GM12878 (cell line): ENCODE measurements around the gene SPOCK1. TPM values are rescaled to one million over a fixed set of nuclear protein-coding genes. Genes with fewer than 3 reads are reported as not detected.

ENCODE experiments used
- ATAC-seq: fragments of 200-7000 bp; cut with Tn5 transposase; 3 replicates; pipeline ENCODE4 v1.9.1; 2020; ENCODE audit warnings: mild to moderate bottlenecking, moderate library complexity
- BruUV-seq: library from RNA; stranded (reverse); fragments of 400-500 nt; replicated peaks from 2 replicates; lab custom pipeline; 2021; lab: Mats Ljungman, UMichigan
- CTCF ChIA-PET: fragments of 300-600 bp; sonication (Branson Sonifier 250); formaldehyde crosslinking; extraction: SDS; loops from one replicate; lab custom pipeline; 2021; ENCODE audit warnings: inconsistent platforms; lab: Yijun Ruan, JAX
- POLR2A ChIA-PET: fragments of 350-600 bp; formaldehyde crosslinking; extraction: SDS; loops from one replicate; lab custom pipeline; 2021; ENCODE audit warnings: inconsistent platforms; lab: Charles Lee
- RAD21 ChIA-PET: fragments of 300-600 bp; sonication (Branson Sonifier 250); formaldehyde crosslinking; loops from one replicate; lab custom pipeline; 2023; ENCODE audit warnings: antibody characterized with exemption; ENCODE audit not compliant: unreplicated experiment; lab: Charles Lee
- SMC1A ChIA-PET: fragments of 300-600 bp; sonication (Branson Sonifier 250); formaldehyde crosslinking; loops from one replicate; lab custom pipeline; 2023; ENCODE audit not compliant: unreplicated experiment, uncharacterized antibody; lab: Charles Lee
- DNase-seq: peaks from one replicate; pipeline ENCODE4 v3.0.0-alpha.2; 2011; ENCODE audit warnings: low read depth, low spot score
- FAIRE-seq: peaks from 3 replicates; lab custom pipeline; 2011; peaks lifted over from hg19 to GRCh38; lab: Jason Lieb, UNC
- H2AFZ ChIP-seq: 2 replicates; pipeline ENCODE4 v1.6.0; 2011; ENCODE audit warnings: low read depth, low read length, control low read depth; ENCODE audit not compliant: control insufficient read depth
- H3K27ac ChIP-seq: 2 replicates; pipeline ENCODE4 v1.5.1; 2011; ENCODE audit warnings: control low read depth; ENCODE audit not compliant: control insufficient read depth, insufficient read depth
- H3K27me3 ChIP-seq, 2 experiments: replicated peaks in 1 of 2; 2 replicates each; pipeline versions ENCODE4 v1.6.0 to v1.6.1; 2011; ENCODE audit warnings: low read length in 1 of 2; ENCODE audit not compliant: control insufficient read depth in 2 of 2, insufficient read depth in 2 of 2
- H3K36me3 ChIP-seq, 2 experiments: 2 replicates each; pipeline ENCODE4 v1.5.1; 2011; ENCODE audit warnings: low read length in 1 of 2; ENCODE audit not compliant: control insufficient read depth in 2 of 2, insufficient read depth in 2 of 2
- H3K4me1 ChIP-seq: 2 replicates; pipeline ENCODE4 v1.6.1; 2011; ENCODE audit warnings: mild to moderate bottlenecking, low read length, moderate library complexity, mixed read lengths; ENCODE audit not compliant: control insufficient read depth, insufficient read depth
- H3K4me2 ChIP-seq: 2 replicates; pipeline ENCODE4 v1.6.0; 2011; ENCODE audit warnings: control low read depth; ENCODE audit not compliant: control insufficient read depth, insufficient read depth
- H3K4me3 ChIP-seq: fragments of 200-600 bp; sonication (generic); 2 replicates; pipeline ENCODE4 v1.5.1; 2016
- H3K79me2 ChIP-seq: 2 replicates; pipeline ENCODE4 v1.6.0; 2011; ENCODE audit warnings: low read length; ENCODE audit not compliant: control insufficient read depth, insufficient read depth
- H3K9ac ChIP-seq: 2 replicates; pipeline ENCODE4 v1.8.0; 2011; ENCODE audit warnings: low read length, control low read depth, mixed read lengths; ENCODE audit not compliant: control insufficient read depth, insufficient read depth
- H3K9me3 ChIP-seq: replicated peaks from 3 replicates; pipeline ENCODE4 v1.5.1; 2011; ENCODE audit warnings: mild to moderate bottlenecking, low read length; ENCODE audit not compliant: control insufficient read depth, insufficient read depth
- H4K20me1 ChIP-seq: 2 replicates; pipeline ENCODE4 v1.6.0; 2011; ENCODE audit not compliant: control insufficient read depth, insufficient read depth
- BCL3 ChIP-seq: IDR thresholded peaks from 2 replicates; pipeline ENCODE4 v1.6.1; 2011; ENCODE audit warnings: borderline replicate concordance, low read depth, mild to moderate bottlenecking, moderate library complexity, low read length; ENCODE audit not compliant: insufficient read depth, poor library complexity, severe bottlenecking
- CBX3 ChIP-seq: fragments of 200-600 bp; sonication (generic); IDR thresholded peaks from 2 replicates; pipeline ENCODE4 v1.6.1; 2016; ENCODE audit warnings: low read depth, borderline replicate concordance
- CEBPZ ChIP-seq: fragments of 150-350 bp; IDR thresholded peaks from 2 replicates; pipeline ENCODE4 v1.6.1; 2016; ENCODE audit warnings: low read depth, low read length
- E4F1 ChIP-seq: fragments of 450-650 bp; IDR thresholded peaks from 2 replicates; pipeline ENCODE4 v1.6.1; 2018; ENCODE audit warnings: borderline replicate concordance, mild to moderate bottlenecking; ENCODE audit not compliant: partially characterized antibody
- ELK1 ChIP-seq: IDR thresholded peaks from 2 replicates; pipeline ENCODE4 v1.6.1; 2012; ENCODE audit warnings: low read depth, low read length, improper control_type of control experiment
- HDAC6 ChIP-seq: fragments of 200-600 bp; sonication (generic); IDR thresholded peaks from one replicate; pipeline ENCODE4 v1.8.0; 2017; ENCODE audit warnings: antibody characterized with exemption; ENCODE audit not compliant: unreplicated experiment
- MYB ChIP-seq: fragments of 150-350 bp; IDR thresholded peaks from 2 replicates; pipeline ENCODE4 v1.6.1; 2014; ENCODE audit warnings: mild to moderate bottlenecking, low read depth, low read length, borderline replicate concordance
- POLR2A ChIP-seq: IDR thresholded peaks from 2 replicates; pipeline ENCODE4 v1.6.1; 2011; ENCODE audit warnings: low read depth, mild to moderate bottlenecking, low read length
- POLR2AphosphoS2 ChIP-seq: IDR thresholded peaks from 2 replicates; pipeline ENCODE4 v1.6.1; 2011; ENCODE audit warnings: low read depth, mild to moderate bottlenecking, low read length, improper control_type of control experiment, moderate library complexity
- SIN3A ChIP-seq: IDR thresholded peaks from 2 replicates; pipeline ENCODE4 v1.6.1; 2012; ENCODE audit warnings: low read depth, low read length, improper control_type of control experiment
- STAT1 ChIP-seq: fragments of 450-650 bp; conservative IDR thresholded peaks from 2 replicates; pipeline ENCODE4 v1.6.1; 2014; ENCODE audit warnings: antibody characterized with exemption, mild to moderate bottlenecking
- TCF3 ChIP-seq: IDR thresholded peaks from 2 replicates; pipeline ENCODE4 v1.6.1; 2012; ENCODE audit warnings: low read depth, mild to moderate bottlenecking, low read length, borderline replicate concordance; ENCODE audit not compliant: insufficient read depth
- USF1 ChIP-seq: IDR thresholded peaks from 2 replicates; pipeline ENCODE4 v1.6.1; 2011; ENCODE audit warnings: borderline replicate concordance, low read depth, mild to moderate bottlenecking, moderate library complexity, mixed read lengths, low read length; ENCODE audit not compliant: insufficient read depth; ENCODE audit errors: extremely low read length
- ZNF217 ChIP-seq: fragments of 450-650 bp; IDR thresholded peaks from 2 replicates; pipeline ENCODE4 v1.6.1; 2017; ENCODE audit warnings: antibody characterized with exemption, mild to moderate bottlenecking
- WGBS: methylation state at CpG from one replicate; pipeline ENCODE4 v1.1.6; 2016; ENCODE audit warnings: low lambda C conversion rate; ENCODE audit not compliant: insufficient replicate concordance, insufficient coverage; ENCODE audit errors: missing lambda C conversion rate; 5-methylcytosine and 5-hydroxymethylcytosine counted together
- in situ Hi-C: fragments of 300-500 bp; cut with MboI; formaldehyde crosslinking; loops from 9 replicates; pipeline ENCODE4 v1.14.3; 2018; ENCODE audit warnings: mixed read lengths
- intact Hi-C: fragments of 100-400 bp; cut with micrococcal nuclease; formaldehyde crosslinking; loops from one replicate; pipeline ENCODE4 v1.14.2; 2022; ENCODE audit not compliant: unreplicated experiment
- polyA plus RNA-seq, 11 experiments: library from polyadenylated mRNA; depleted of rRNA in 4 of 11; unstranded in 6 of 11; stranded (reverse) in 5 of 11; fragments of >200 nt; fragmentation: Nextera tagmentation in 4 of 11; fragmentation: Illumina TruSeq in 1 of 11; extraction: Ambion mirVana in 4 of 11; extraction: Trizol in 1 of 11; gene quantifications; 1 replicate in 1 of 11; 2 replicates in 10 of 11; pipeline versions ENCODE4 v1.2.1 to v1.2.3, GENCODE V29; 2011 to 2016; ENCODE audit warnings: inconsistent platforms in 2 of 11, missing spikeins in 2 of 11, low read depth in 1 of 11
- total RNA-seq, 4 experiments: library from RNA; depleted of rRNA in 3 of 4; stranded (reverse); fragments of >200 nt in 3 of 4; fragmentation: Illumina TruSeq in 1 of 4; extraction: Trizol in 1 of 4; gene quantifications; 2 replicates each; pipeline versions ENCODE4 v1.2.1 to v1.2.3, GENCODE V29; 2013 to 2021

SPOCK1 gene
- total and polyA plus RNA-seq, 10 of the 15 experiments (the other 5 are each of a cell fraction or from before 2014, with no cell fraction given), result 0.06 to 0.68 (median 0.25) TPM; not detected in 3

GRCh38 chr5:137379555-137380286 is 119.4 kb downstream of the SPOCK1 start:
- H2AFZ ChIP-seq, result no peak overlapping the region
- SMC1A ChIA-PET, result no interaction called here
- FAIRE-seq (no peak), ATAC-seq (no peak), DNase-seq (no peak)
- RAD21 ChIA-PET, result no interaction called here
- no peak overlapping the region for H3K4me2 ChIP-seq
- 0 out of 2 replicates have a peak, but pooled peaks cover 3% of the 10 kb centered on the region for H4K20me1 ChIP-seq
- H3K4me3 ChIP-seq, result no peak overlapping the region
- intact Hi-C loops (no loop called here), in situ Hi-C loops (no loop called here)
- no peak overlapping the region for H3K27ac ChIP-seq
- H3K9ac ChIP-seq, result no peak overlapping the region
- no peaks in the 10 kb centered on the region for H3K36me3 ChIP-seq
- no peaks in the 10 kb centered on the region; the same call in 2 of the 3 replicates for H3K9me3 ChIP-seq
- H3K4me1 ChIP-seq, result no peaks in the 10 kb centered on the region
- BruUV-seq, result no TSS peak
- H3K27me3 ChIP-seq, result no peaks in the 10 kb centered on the region; a peak in 2 of 4 replicates
- POLR2A ChIA-PET, result no interaction called here
- 3% methylated on average over 5 of the region's 5 CpGs for WGBS
- no peaks in the 10 kb centered on the region for H3K79me2 ChIP-seq
- CTCF ChIA-PET, result no interaction called here
- TF ChIP-seq SIN3A, result no peak
- TF ChIP-seq CBX3, result no peak
- no peak for TF ChIP-seq USF1
- no peak for TF ChIP-seq E4F1
- no peak for TF ChIP-seq ZNF217
- TF ChIP-seq POLR2A, result no peak
- no peak for TF ChIP-seq MYB
- no peak for TF ChIP-seq TCF3
- no peak for TF ChIP-seq HDAC6
- no peak for TF ChIP-seq STAT1
- no peak for TF ChIP-seq ELK1
- no peak for TF ChIP-seq POLR2AphosphoS2
- no peak for TF ChIP-seq BCL3
- no peak for TF ChIP-seq CEBPZ
